Measurements from ENCODE around the gene GALNT18.

DNA sequence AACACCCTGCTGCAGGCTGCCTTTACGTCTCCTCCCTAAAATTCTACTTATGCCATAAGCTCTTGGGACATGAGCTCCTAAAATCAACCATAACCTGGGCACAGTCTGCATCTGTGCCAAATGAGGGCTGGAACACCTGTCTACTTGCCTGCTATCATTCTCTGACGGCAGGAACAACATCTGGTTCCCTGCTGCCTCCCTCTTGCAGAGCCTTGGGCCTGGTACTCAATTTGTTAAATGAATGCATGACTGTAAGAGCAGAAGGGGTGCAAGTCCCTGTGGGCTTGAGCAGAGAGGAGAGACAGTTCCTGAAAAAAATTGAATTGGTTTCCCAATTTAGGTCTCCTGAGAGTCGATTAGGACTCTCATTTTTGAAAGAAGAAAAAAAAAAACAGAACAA is 202.1 kb downstream of the GALNT18 start:
- TF ChIP-seq, protein P1, sequence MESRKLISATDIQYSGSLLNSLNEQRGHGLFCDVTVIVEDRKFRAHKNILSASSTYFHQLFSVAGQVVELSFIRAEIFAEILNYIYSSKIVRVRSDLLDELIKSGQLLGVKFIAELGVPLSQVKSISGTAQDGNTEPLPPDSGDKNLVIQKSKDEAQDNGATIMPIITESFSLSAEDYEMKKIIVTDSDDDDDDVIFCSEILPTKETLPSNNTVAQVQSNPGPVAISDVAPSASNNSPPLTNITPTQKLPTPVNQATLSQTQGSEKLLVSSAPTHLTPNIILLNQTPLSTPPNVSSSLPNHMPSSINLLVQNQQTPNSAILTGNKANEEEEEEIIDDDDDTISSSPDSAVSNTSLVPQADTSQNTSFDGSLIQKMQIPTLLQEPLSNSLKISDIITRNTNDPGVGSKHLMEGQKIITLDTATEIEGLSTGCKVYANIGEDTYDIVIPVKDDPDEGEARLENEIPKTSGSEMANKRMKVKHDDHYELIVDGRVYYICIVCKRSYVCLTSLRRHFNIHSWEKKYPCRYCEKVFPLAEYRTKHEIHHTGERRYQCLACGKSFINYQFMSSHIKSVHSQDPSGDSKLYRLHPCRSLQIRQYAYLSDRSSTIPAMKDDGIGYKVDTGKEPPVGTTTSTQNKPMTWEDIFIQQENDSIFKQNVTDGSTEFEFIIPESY (IDR thresholded peaks at IDR 0.05) = no peak
- TF ChIP-seq RAD21 (IDR thresholded peaks at IDR 0.05) = no peak
- no peak for TF ChIP-seq YY1 (IDR thresholded peaks at IDR 0.05)
- TF ChIP-seq, protein P2, sequence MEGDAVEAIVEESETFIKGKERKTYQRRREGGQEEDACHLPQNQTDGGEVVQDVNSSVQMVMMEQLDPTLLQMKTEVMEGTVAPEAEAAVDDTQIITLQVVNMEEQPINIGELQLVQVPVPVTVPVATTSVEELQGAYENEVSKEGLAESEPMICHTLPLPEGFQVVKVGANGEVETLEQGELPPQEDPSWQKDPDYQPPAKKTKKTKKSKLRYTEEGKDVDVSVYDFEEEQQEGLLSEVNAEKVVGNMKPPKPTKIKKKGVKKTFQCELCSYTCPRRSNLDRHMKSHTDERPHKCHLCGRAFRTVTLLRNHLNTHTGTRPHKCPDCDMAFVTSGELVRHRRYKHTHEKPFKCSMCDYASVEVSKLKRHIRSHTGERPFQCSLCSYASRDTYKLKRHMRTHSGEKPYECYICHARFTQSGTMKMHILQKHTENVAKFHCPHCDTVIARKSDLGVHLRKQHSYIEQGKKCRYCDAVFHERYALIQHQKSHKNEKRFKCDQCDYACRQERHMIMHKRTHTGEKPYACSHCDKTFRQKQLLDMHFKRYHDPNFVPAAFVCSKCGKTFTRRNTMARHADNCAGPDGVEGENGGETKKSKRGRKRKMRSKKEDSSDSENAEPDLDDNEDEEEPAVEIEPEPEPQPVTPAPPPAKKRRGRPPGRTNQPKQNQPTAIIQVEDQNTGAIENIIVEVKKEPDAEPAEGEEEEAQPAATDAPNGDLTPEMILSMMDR (IDR thresholded peaks at IDR 0.05; ENCODE audit: low read depth, low read length, missing input control) = no peak
- TF ChIP-seq SP1 (IDR thresholded peaks at IDR 0.05) = no peak
- TF ChIP-seq, protein P3, sequence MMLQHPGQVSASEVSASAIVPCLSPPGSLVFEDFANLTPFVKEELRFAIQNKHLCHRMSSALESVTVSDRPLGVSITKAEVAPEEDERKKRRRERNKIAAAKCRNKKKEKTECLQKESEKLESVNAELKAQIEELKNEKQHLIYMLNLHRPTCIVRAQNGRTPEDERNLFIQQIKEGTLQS (IDR thresholded peaks at IDR 0.05) = no peak
- TF ChIP-seq, protein P4, sequence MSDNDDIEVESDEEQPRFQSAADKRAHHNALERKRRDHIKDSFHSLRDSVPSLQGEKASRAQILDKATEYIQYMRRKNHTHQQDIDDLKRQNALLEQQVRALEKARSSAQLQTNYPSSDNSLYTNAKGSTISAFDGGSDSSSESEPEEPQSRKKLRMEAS (IDR thresholded peaks at IDR 0.05) = no peak
- TF ChIP-seq, protein P5, sequence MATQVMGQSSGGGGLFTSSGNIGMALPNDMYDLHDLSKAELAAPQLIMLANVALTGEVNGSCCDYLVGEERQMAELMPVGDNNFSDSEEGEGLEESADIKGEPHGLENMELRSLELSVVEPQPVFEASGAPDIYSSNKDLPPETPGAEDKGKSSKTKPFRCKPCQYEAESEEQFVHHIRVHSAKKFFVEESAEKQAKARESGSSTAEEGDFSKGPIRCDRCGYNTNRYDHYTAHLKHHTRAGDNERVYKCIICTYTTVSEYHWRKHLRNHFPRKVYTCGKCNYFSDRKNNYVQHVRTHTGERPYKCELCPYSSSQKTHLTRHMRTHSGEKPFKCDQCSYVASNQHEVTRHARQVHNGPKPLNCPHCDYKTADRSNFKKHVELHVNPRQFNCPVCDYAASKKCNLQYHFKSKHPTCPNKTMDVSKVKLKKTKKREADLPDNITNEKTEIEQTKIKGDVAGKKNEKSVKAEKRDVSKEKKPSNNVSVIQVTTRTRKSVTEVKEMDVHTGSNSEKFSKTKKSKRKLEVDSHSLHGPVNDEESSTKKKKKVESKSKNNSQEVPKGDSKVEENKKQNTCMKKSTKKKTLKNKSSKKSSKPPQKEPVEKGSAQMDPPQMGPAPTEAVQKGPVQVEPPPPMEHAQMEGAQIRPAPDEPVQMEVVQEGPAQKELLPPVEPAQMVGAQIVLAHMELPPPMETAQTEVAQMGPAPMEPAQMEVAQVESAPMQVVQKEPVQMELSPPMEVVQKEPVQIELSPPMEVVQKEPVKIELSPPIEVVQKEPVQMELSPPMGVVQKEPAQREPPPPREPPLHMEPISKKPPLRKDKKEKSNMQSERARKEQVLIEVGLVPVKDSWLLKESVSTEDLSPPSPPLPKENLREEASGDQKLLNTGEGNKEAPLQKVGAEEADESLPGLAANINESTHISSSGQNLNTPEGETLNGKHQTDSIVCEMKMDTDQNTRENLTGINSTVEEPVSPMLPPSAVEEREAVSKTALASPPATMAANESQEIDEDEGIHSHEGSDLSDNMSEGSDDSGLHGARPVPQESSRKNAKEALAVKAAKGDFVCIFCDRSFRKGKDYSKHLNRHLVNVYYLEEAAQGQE (IDR thresholded peaks at IDR 0.05) = no peak
- no peak for TF ChIP-seq TAF1 (conservative IDR thresholded peaks at IDR 0.05)

Data from liver (tissue), 3 donors.